ENCODE results near the gene SNRPB2.

Gene SNRPB2

DNA sequence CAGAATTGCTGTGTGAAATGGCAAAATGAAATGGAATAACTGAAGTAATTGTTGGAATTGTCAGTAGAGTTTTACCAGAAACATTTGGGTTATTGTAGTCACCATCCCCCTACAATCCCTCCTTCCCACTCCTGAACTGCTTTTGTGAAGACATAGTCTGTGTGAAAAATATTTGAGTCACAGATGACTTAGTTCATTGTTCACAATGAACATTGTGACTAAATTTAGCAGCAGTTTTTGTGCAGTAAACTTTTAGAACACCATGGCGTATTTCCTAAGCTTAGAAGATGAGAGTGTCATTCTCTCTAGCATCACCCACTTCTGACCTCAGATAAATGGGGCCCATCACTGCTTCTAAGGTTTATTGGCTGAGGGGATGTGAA is 29.3 kb downstream of the SNRPB2 start:
- H3K4me3 ChIP-seq: no peak overlapping the region
- no peaks in the 10 kb centered on the region for H3K9me3 ChIP-seq
- TF ChIP-seq CTCF (IDR thresholded peaks at IDR 0.05): no peak
- no peak for DNase-seq
- no peak overlapping the region for H3K27ac ChIP-seq
- no peaks in the 10 kb centered on the region for H3K27me3 ChIP-seq
- H3K36me3 ChIP-seq: no peaks in the 10 kb centered on the region
- intact Hi-C loops (cut with DNase I; ENCODE audit: low total_unique reads): loop anchor here (10.0 kb wide), 1 partner anchor 244 kb away; no protein-coding TSS in a partner anchor
- no peaks in the 10 kb centered on the region for H3K4me1 ChIP-seq

GRCh38 chr20:16760431-16761304 is 30.8 kb downstream of the SNRPB2 start:
- H3K4me3 ChIP-seq: no peak overlapping the region
- no peaks in the 10 kb centered on the region for H3K4me1 ChIP-seq
- TF ChIP-seq CTCF (IDR thresholded peaks at IDR 0.05): no peak
- intact Hi-C loops (cut with DNase I; ENCODE audit: low total_unique reads): no loop called here
- H3K27ac ChIP-seq: no peak overlapping the region
- no peaks in the 10 kb centered on the region for H3K36me3 ChIP-seq
- H3K9me3 ChIP-seq: no peaks in the 10 kb centered on the region
- no peaks in the 10 kb centered on the region for H3K27me3 ChIP-seq
- DNase-seq: no peak

DNA sequence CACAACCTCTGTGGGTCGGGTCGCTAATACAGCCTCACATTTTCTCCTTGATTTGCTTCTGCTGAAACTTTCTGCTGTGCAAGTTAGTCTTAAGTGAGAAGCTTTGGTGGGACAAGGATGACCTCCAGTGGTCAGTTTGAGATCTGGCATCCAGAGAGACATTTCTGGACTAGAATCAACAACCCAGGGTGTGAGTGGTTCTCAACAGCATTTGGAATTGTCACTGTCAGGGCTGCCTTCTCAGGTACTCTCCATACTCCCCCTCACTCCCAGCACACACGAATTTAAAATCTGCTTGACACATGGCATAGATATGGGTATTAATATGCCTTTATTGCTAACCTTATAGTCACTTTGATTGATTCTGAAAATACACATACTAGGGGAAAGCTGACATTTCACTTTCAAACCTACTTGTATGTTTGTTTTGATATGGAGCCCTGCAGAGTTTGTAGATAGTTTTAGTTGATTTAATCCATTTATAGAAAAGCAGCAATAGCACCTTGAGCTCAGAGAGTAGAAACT is 31.5 kb downstream of the SNRPB2 start:
- Histone ChIP-seq H3K27me3 (no peaks in the 10 kb centered on the region), H3K9me3 (no peaks in the 10 kb centered on the region), H3K4me3 (no peak overlapping the region), H3K36me3 (no peaks in the 10 kb centered on the region), H3K27ac (no peak overlapping the region), H3K4me1 (no peaks in the 10 kb centered on the region)
- peak; percentile 64 to 66 for TF ChIP-seq CTCF (IDR thresholded peaks at IDR 0.05)
- DNase-seq: peak in 1 of 2 donors; percentile 24
- intact Hi-C loops (cut with DNase I; ENCODE audit: low total_unique reads): no loop called here

- TF ChIP-seq CTCF (IDR thresholded peaks at IDR 0.05): no peak
- DNase-seq: no peak
- intact Hi-C loops (cut with DNase I; ENCODE audit: low total_unique reads): no loop called here
- H3K27me3 ChIP-seq: no peaks in the 10 kb centered on the region
- no peak overlapping the region for H3K4me3 ChIP-seq
- no peak overlapping the region for H3K27ac ChIP-seq
- H3K36me3 ChIP-seq: no peaks in the 10 kb centered on the region
- no peaks in the 10 kb centered on the region for H3K9me3 ChIP-seq
- no peaks in the 10 kb centered on the region for H3K4me1 ChIP-seq
Measured at GRCh38 chr20:16764560-16764959, 34.7 kb downstream of the SNRPB2 start.

- DNase-seq: no peak
- Histone ChIP-seq H3K4me1 (no peaks in the 10 kb centered on the region), H3K27ac (no peak overlapping the region), H3K27me3 (no peaks in the 10 kb centered on the region), H3K4me3 (no peak overlapping the region), H3K36me3 (no peaks in the 10 kb centered on the region), H3K9me3 (peaks cover 0 to 10% (median 0%) of the 10 kb centered on the region in 3 donors)
- no peak for TF ChIP-seq CTCF (IDR thresholded peaks at IDR 0.05)
- intact Hi-C loops (cut with DNase I; ENCODE audit: low total_unique reads): no loop called here
Measured at GRCh38 chr20:16771213-16771612, 41.4 kb downstream of the SNRPB2 start.
